ENCODE results near the gene PUS1. TPM values are rescaled to one million over a fixed set of nuclear protein-coding genes. Genes with fewer than 3 reads are reported as not detected.

The PUS1 gene
- total and polyA plus RNA-seq, 10 of the 15 experiments (the other 5 are each of a cell fraction or from before 2014, with no cell fraction given), result 1.3 to 74.2 (median 25.4) TPM

DNA sequence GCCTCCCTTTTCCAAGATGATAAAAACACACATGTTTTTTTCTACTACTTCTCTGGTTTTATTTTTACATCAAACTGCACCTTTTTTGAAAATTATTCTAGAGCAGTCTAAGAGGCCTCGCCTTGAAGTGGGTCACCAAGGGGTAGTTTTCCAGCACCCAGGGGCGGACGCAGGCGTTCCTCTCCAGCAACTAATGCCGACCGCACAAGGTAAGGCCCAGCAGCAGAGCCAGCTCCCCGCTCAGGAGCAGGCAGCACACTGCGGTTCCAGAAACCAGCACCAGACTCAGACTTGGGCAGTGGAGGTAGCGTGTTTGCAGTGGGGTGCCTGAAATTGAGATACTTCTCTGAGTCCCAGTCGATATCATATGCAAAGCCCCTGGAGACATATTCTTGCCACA, 52.3 kb downstream of the PUS1 start:
- Histone ChIP-seq H2AFZ (ENCODE audit: control insufficient read depth, low read depth, low read length) (no peak overlapping the region), H3K79me2 (ENCODE audit: control insufficient read depth, insufficient read depth, low read length) (no peaks in the 10 kb centered on the region), H3K4me2 (ENCODE audit: control insufficient read depth, insufficient read depth) (no peak overlapping the region), H3K36me3 (ENCODE audit: control insufficient read depth in 2 of 2, insufficient read depth in 2 of 2, low read length in 1 of 2) (peaks cover 21 to 22% of the 10 kb centered on the region in 2 experiments), H3K4me1 (ENCODE audit: control insufficient read depth, insufficient read depth, low read length) (no peaks in the 10 kb centered on the region), H3K9ac (ENCODE audit: control insufficient read depth, insufficient read depth, low read length) (no peak overlapping the region), H3K27ac (ENCODE audit: control insufficient read depth, insufficient read depth) (no peak overlapping the region), H3K27me3 (replicated peaks in 1 of 2; ENCODE audit: control insufficient read depth in 2 of 2, insufficient read depth in 2 of 2, low read length in 1 of 2) (no peaks in the 10 kb centered on the region), H4K20me1 (ENCODE audit: control insufficient read depth, insufficient read depth) (no peaks in the 10 kb centered on the region; the same call in 1 of the 2 replicates), H3K4me3 (no peak overlapping the region), H3K9me3 (replicated peaks; ENCODE audit: control insufficient read depth, insufficient read depth, low read length) (no peaks in the 10 kb centered on the region)
- no peak for FAIRE-seq
- POLR2A ChIA-PET, result no interaction called here
- SMC1A ChIA-PET (ENCODE audit: uncharacterized antibody, unreplicated experiment), result no interaction called here
- in situ Hi-C loops (cut with MboI), result no loop called here
- no peak for DNase-seq (ENCODE audit: low read depth, low spot score)
- 98% methylated on average over 10 of the region's 10 CpGs for WGBS (ENCODE audit: insufficient coverage, insufficient replicate concordance, low lambda C conversion rate, missing lambda C conversion rate)
- no peak for ATAC-seq
- CTCF ChIA-PET, result no interaction called here
- RAD21 ChIA-PET (ENCODE audit: unreplicated experiment), result no interaction called here
- no TSS peak for BruUV-seq (replicated peaks)
- TF ChIP-seq POLR2A (IDR thresholded peaks at IDR 0.05; ENCODE audit: low read depth, low read length), result no peak
- no peak for TF ChIP-seq CBFB (IDR thresholded peaks at IDR 0.05; ENCODE audit: low read depth)
- TF ChIP-seq IKZF1 (conservative IDR thresholded peaks at IDR 0.05), result no peak
- no peak for TF ChIP-seq ZNF217 (IDR thresholded peaks at IDR 0.05)
- TF ChIP-seq ZNF24 (IDR thresholded peaks at IDR 0.05), result no peak
- no peak for TF ChIP-seq CHD2 (IDR thresholded peaks at IDR 0.05; ENCODE audit: borderline replicate concordance, low read depth, low read length)
- TF ChIP-seq, protein P1, sequence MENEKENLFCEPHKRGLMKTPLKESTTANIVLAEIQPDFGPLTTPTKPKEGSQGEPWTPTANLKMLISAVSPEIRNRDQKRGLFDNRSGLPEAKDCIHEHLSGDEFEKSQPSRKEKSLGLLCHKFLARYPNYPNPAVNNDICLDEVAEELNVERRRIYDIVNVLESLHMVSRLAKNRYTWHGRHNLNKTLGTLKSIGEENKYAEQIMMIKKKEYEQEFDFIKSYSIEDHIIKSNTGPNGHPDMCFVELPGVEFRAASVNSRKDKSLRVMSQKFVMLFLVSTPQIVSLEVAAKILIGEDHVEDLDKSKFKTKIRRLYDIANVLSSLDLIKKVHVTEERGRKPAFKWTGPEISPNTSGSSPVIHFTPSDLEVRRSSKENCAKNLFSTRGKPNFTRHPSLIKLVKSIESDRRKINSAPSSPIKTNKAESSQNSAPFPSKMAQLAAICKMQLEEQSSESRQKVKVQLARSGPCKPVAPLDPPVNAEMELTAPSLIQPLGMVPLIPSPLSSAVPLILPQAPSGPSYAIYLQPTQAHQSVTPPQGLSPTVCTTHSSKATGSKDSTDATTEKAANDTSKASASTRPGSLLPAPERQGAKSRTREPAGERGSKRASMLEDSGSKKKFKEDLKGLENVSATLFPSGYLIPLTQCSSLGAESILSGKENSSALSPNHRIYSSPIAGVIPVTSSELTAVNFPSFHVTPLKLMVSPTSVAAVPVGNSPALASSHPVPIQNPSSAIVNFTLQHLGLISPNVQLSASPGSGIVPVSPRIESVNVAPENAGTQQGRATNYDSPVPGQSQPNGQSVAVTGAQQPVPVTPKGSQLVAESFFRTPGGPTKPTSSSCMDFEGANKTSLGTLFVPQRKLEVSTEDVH (IDR thresholded peaks at IDR 0.05; ENCODE audit: low read depth, partially characterized antibody), result no peak
- no peak for TF ChIP-seq POU2F2 (IDR thresholded peaks at IDR 0.05; ENCODE audit: borderline replicate concordance, low read depth, low read length)
- TF ChIP-seq EED (IDR thresholded peaks at IDR 0.05; ENCODE audit: low read depth), result no peak
- TF ChIP-seq KLF5 (IDR thresholded peaks at IDR 0.05; ENCODE audit: partially characterized antibody), result no peak
- TF ChIP-seq CBX5 (IDR thresholded peaks at IDR 0.05; ENCODE audit: low read depth), result no peak
- no peak for TF ChIP-seq HDAC6 (IDR thresholded peaks at IDR 0.05; ENCODE audit: unreplicated experiment)
- TF ChIP-seq SIX5 (IDR thresholded peaks at IDR 0.05; ENCODE audit: low read depth, low read length, severe bottlenecking), result no peak
- intact Hi-C loops (cut with micrococcal nuclease; ENCODE audit: unreplicated experiment), result no loop called here

Measured in GM12878 (cell line).